ENCODE data around the gene MICU2. TPM values are rescaled to one million over a fixed set of nuclear protein-coding genes. Genes with fewer than 3 reads are reported as not detected.

MICU2 gene
- total and polyA plus RNA-seq, 2 of the 13 experiments (the other 11 are each of a cell fraction or from before 2014, with no cell fraction given): 31.7 to 42.4 TPM

DNA sequence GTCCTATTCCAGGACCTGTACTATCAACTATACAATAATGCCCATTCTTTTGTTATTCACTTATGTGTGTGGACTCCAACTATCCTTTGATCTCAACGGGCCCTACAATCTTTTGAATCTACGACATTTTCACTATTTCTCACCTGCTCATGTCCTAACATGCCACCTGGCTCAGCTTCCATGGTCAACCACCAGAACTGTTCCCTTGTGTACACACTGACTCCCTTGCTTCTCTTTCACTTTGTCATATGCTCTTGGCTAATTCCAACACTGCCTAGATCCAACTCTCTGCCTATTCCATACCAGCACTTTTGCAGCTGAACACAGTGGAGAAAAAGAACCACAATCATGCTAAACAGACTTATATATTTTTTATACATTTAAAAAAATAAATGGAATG, 53.1 kb downstream of the MICU2 start:
- Histone ChIP-seq H3K27ac (ENCODE audit: extremely low read length, insufficient read depth, low read length) (no peak overlapping the region), H3K36me3 (replicated peaks in 1 of 2; ENCODE audit: control insufficient read depth in 1 of 2, insufficient read depth in 2 of 2, low read length in 2 of 2) (peaks cover 0 to 3% of the 10 kb centered on the region in 2 experiments; a peak in 3 of 5 replicates), H2AFZ (ENCODE audit: low read length) (no peak overlapping the region), H3K79me2 (ENCODE audit: insufficient read depth, low read length) (peaks cover 2% of the 10 kb centered on the region), H4K20me1 (ENCODE audit: insufficient read depth, low read length) (no peaks in the 10 kb centered on the region), H3K27me3 (ENCODE audit: control insufficient read depth in 1 of 2, insufficient read depth in 2 of 2, low read length in 2 of 2) (no peaks in the 10 kb centered on the region), H3K9ac (ENCODE audit: insufficient read depth, low read depth, low read length) (no peak overlapping the region), H3K9me3 (ENCODE audit: low read length) (no peaks in the 10 kb centered on the region), H3K4me2 (ENCODE audit: low read depth, low read length) (no peak overlapping the region), H3K4me3 (replicated peaks in 1 of 3; ENCODE audit: insufficient read depth in 1 of 3, low read depth in 2 of 3, low read length in 3 of 3) (no peak overlapping the region), H3K4me1 (ENCODE audit: insufficient read depth, low read length) (no peaks in the 10 kb centered on the region)
- FAIRE-seq (no peak), DNase-seq (ENCODE audit: low spot score) (peak; percentile 6), ATAC-seq (no peak; the same call in 2 of the 3 replicates)
- no TSS peak for BruUV-seq (replicated peaks)
- POLR2A ChIA-PET: no interaction called here
- WGBS (ENCODE audit: low lambda C conversion rate): 82% methylated on average over 2 of the region's 2 CpGs
- intact Hi-C loops (cut with micrococcal nuclease; ENCODE audit: unreplicated experiment): no loop called here
- in situ Hi-C loops (cut with HindIII; ENCODE audit: extremely low pct_ligation_motif_present, low pct_unique_long_range_greater_than_20kb): no loop called here
- CTCF ChIA-PET (ENCODE audit: low intra/inter-chr PET ratio, low total read pairs): no interaction called here
- TF ChIP-seq ZNF441 (CRISPR knock-in tag; IDR thresholded peaks at IDR 0.05; ENCODE audit: borderline replicate concordance): no peak
- TF ChIP-seq FOXA1 (IDR thresholded peaks at IDR 0.05): no peak
- TF ChIP-seq FOXA1 (CRISPR knock-in tag; IDR thresholded peaks at IDR 0.05): peak; percentile 76
- peak; percentile 39; the same call in 1 of the 2 replicates for TF ChIP-seq FOXA3 (CRISPR knock-in tag; IDR thresholded peaks at IDR 0.05)

DNA sequence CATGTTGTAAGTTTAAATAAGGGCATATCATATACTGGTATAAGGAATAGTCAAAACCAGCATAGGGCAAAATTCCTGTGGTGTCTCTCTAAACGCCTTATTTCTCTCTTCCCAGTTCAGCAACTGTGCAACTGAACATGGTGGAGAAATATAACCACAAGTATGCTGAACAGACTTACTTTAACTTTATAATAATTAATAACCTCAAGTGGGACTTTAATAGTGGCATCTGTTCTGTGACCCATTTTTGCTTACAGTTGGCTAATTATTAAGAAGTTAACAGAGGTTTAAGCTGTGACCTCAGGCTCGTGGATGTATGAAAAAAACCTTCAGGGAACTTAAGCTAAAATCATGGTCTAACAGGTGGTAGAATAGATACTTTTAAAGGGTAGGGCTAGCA, 54.3 kb downstream of the MICU2 start:
- CTCF ChIA-PET (ENCODE audit: low intra/inter-chr PET ratio, low total read pairs): no interaction called here
- FAIRE-seq: no peak
- Histone ChIP-seq H3K9me3 (ENCODE audit: low read length) (no peaks in the 10 kb centered on the region), H2AFZ (ENCODE audit: low read length) (no peak overlapping the region), H3K27ac (ENCODE audit: extremely low read length, insufficient read depth, low read length) (no peak overlapping the region), H3K27me3 (ENCODE audit: control insufficient read depth in 1 of 2, insufficient read depth in 2 of 2, low read length in 2 of 2) (no peaks in the 10 kb centered on the region), H3K79me2 (ENCODE audit: insufficient read depth, low read length) (peaks cover 2% of the 10 kb centered on the region), H3K4me3 (replicated peaks in 1 of 3; ENCODE audit: insufficient read depth in 1 of 3, low read depth in 2 of 3, low read length in 3 of 3) (no peak overlapping the region), H3K36me3 (replicated peaks in 1 of 2; ENCODE audit: control insufficient read depth in 1 of 2, insufficient read depth in 2 of 2, low read length in 2 of 2) (peaks cover 0 to 1% of the 10 kb centered on the region in 2 experiments; a peak in 2 of 5 replicates), H4K20me1 (ENCODE audit: insufficient read depth, low read length) (no peaks in the 10 kb centered on the region), H3K9ac (ENCODE audit: insufficient read depth, low read depth, low read length) (no peak overlapping the region), H3K4me1 (ENCODE audit: insufficient read depth, low read length) (no peaks in the 10 kb centered on the region), H3K4me2 (ENCODE audit: low read depth, low read length) (no peak overlapping the region)
- 100% methylated on average over 2 of the region's 2 CpGs for WGBS (ENCODE audit: low lambda C conversion rate)
- no peak for ATAC-seq
- in situ Hi-C loops (cut with HindIII; ENCODE audit: extremely low pct_ligation_motif_present, low pct_unique_long_range_greater_than_20kb): no loop called here
- no TSS peak for BruUV-seq (replicated peaks)
- POLR2A ChIA-PET: no interaction called here
- no peak for DNase-seq (ENCODE audit: low spot score)
- intact Hi-C loops (cut with micrococcal nuclease; ENCODE audit: unreplicated experiment): no loop called here
- TF ChIP-seq MIXL1 (CRISPR knock-in tag; IDR thresholded peaks at IDR 0.05): no peak
- TF ChIP-seq, protein P1, sequence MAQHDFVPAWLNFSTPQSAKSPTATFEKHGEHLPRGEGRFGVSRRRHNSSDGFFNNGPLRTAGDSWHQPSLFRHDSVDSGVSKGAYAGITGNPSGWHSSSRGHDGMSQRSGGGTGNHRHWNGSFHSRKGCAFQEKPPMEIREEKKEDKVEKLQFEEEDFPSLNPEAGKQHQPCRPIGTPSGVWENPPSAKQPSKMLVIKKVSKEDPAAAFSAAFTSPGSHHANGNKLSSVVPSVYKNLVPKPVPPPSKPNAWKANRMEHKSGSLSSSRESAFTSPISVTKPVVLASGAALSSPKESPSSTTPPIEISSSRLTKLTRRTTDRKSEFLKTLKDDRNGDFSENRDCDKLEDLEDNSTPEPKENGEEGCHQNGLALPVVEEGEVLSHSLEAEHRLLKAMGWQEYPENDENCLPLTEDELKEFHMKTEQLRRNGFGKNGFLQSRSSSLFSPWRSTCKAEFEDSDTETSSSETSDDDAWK (CRISPR knock-in tag; IDR thresholded peaks at IDR 0.05): no peak
- no peak for TF ChIP-seq ZNF883 (CRISPR knock-in tag; IDR thresholded peaks at IDR 0.05; ENCODE audit: not compliant biosample characterization)
- TF ChIP-seq, protein P2, sequence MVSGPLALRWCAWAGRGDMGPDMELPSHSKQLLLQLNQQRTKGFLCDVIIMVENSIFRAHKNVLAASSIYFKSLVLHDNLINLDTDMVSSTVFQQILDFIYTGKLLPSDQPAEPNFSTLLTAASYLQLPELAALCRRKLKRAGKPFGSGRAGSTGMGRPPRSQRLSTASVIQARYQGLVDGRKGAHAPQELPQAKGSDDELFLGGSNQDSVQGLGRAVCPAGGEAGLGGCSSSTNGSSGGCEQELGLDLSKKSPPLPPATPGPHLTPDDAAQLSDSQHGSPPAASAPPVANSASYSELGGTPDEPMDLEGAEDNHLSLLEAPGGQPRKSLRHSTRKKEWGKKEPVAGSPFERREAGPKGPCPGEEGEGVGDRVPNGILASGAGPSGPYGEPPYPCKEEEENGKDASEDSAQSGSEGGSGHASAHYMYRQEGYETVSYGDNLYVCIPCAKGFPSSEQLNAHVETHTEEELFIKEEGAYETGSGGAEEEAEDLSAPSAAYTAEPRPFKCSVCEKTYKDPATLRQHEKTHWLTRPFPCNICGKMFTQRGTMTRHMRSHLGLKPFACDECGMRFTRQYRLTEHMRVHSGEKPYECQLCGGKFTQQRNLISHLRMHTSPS (CRISPR knock-in tag; IDR thresholded peaks at IDR 0.05; ENCODE audit: low read depth): no peak
- no peak for TF ChIP-seq ARID2 (CRISPR knock-in tag; IDR thresholded peaks at IDR 0.05; ENCODE audit: borderline replicate concordance)
- TF ChIP-seq LCORL (IDR thresholded peaks at IDR 0.05): no peak
- TF ChIP-seq LCORL (CRISPR knock-in tag; IDR thresholded peaks at IDR 0.05): no peak
- TF ChIP-seq CENPT (CRISPR knock-in tag; IDR thresholded peaks at IDR 0.05; ENCODE audit: low read depth): no peak
- TF ChIP-seq, protein P3, sequence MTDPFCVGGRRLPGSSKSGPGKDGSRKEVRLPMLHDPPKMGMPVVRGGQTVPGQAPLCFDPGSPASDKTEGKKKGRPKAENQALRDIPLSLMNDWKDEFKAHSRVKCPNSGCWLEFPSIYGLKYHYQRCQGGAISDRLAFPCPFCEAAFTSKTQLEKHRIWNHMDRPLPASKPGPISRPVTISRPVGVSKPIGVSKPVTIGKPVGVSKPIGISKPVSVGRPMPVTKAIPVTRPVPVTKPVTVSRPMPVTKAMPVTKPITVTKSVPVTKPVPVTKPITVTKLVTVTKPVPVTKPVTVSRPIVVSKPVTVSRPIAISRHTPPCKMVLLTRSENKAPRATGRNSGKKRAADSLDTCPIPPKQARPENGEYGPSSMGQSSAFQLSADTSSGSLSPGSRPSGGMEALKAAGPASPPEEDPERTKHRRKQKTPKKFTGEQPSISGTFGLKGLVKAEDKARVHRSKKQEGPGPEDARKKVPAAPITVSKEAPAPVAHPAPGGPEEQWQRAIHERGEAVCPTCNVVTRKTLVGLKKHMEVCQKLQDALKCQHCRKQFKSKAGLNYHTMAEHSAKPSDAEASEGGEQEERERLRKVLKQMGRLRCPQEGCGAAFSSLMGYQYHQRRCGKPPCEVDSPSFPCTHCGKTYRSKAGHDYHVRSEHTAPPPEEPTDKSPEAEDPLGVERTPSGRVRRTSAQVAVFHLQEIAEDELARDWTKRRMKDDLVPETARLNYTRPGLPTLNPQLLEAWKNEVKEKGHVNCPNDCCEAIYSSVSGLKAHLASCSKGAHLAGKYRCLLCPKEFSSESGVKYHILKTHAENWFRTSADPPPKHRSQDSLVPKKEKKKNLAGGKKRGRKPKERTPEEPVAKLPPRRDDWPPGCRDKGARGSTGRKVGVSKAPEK (CRISPR knock-in tag; IDR thresholded peaks at IDR 0.05; ENCODE audit: borderline replicate concordance): no peak
- TF ChIP-seq, protein P4, sequence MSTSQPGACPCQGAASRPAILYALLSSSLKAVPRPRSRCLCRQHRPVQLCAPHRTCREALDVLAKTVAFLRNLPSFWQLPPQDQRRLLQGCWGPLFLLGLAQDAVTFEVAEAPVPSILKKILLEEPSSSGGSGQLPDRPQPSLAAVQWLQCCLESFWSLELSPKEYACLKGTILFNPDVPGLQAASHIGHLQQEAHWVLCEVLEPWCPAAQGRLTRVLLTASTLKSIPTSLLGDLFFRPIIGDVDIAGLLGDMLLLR (CRISPR knock-in tag; IDR thresholded peaks at IDR 0.05): no peak

Data from HepG2 (cell line).